Omental fat pad (tissue), 4 donors: ENCODE results near the gene CCDC88B. TPM values are rescaled to one million over a fixed set of nuclear protein-coding genes. Genes with fewer than 3 reads are reported as not detected.

Experiments
- ATAC-seq: fragments of 150-250 bp; one replicate; pipeline ENCODE4 v1.9.1; 2016; ENCODE audit warnings: mild to moderate bottlenecking, moderate library complexity; ENCODE audit not compliant: low FRiP score
- DNase-seq: peaks from one replicate; pipeline ENCODE4 v3.0.0-alpha.2; 2019; ENCODE audit warnings: low spot score
- CTCF ChIP-seq, 3 donors: fragments of 450-650 bp; IDR thresholded peaks; one replicate each; pipeline ENCODE4 v1.5.1; 2016 to 2017; ENCODE audit warnings: antibody characterized with exemption in 3 of 3, mild to moderate bottlenecking in 3 of 3, moderate library complexity in 2 of 3
- total RNA-seq, 4 donors: library from RNA; depleted of rRNA; stranded (reverse); fragments of >200 nt; gene quantifications; one replicate each; pipeline ENCODE4 v1.1.0, GENCODE V29; 2016

The CCDC88B gene
- total RNA-seq, 4 donors from 2014 or later = 6.2 to 24.1 (median 10.3) TPM

GRCh38 chr11:64316672-64317324, 23.2 kb upstream of the CCDC88B start:
- TF ChIP-seq CTCF (IDR thresholded peaks at IDR 0.05) = no peak
- peak; percentile 3 for ATAC-seq
- DNase-seq = no peak

- TF ChIP-seq CTCF (IDR thresholded peaks at IDR 0.05) = no peak
- ATAC-seq (peak; percentile 88), DNase-seq (peak; percentile 87)
Observed at GRCh38 chr11:64317325-64317960, 22.6 kb upstream of the CCDC88B start, which contains the start of gene TRMT112. TRMT112 (minus strand) TSS chr11:64317559; CDS start chr11:64317526, 33 bp downstream.

- DNase-seq (peak; percentile 86), ATAC-seq (peak; percentile 88)
- TF ChIP-seq CTCF (IDR thresholded peaks at IDR 0.05) = no peak
Observed at GRCh38 chr11:64317961-64318765, 21.8 kb upstream of the CCDC88B start, which contains the start of gene PRDX5. PRDX5 (plus strand) TSS chr11:64318121; CDS start chr11:64318216, 95 bp downstream.

GRCh38 chr11:64318766-64319761, 20.9 kb upstream of the CCDC88B start:
- no peak for TF ChIP-seq CTCF (IDR thresholded peaks at IDR 0.05)
- ATAC-seq (no peak), DNase-seq (no peak)

GRCh38 chr11:64320556-64320955, 19.4 kb upstream of the CCDC88B start:
- no peak for ATAC-seq
- TF ChIP-seq CTCF (IDR thresholded peaks at IDR 0.05) = no peak
- no peak for DNase-seq

- no peak for TF ChIP-seq CTCF (IDR thresholded peaks at IDR 0.05)
- ATAC-seq (no peak), DNase-seq (no peak)
Observed at GRCh38 chr11:64321026-64321425, 19.0 kb upstream of the CCDC88B start.
